Right atrium auricular region (tissue), 2 donors: ENCODE measurements around the gene CDC23. TPM values are rescaled to one million over a fixed set of nuclear protein-coding genes. Genes with fewer than 3 reads are reported as not detected.

Source experiments
- DNase-seq: peaks from one replicate; pipeline ENCODE4 v3.0.0-alpha.2; 2019; ENCODE audit warnings: low spot score
- H3K27ac ChIP-seq, 2 donors: fragments of 200-600 bp; sonication (generic); 1 replicate in 1 of 2; 2 replicates in 1 of 2; pipeline ENCODE4 v1.5.1; 2016 to 2019
- H3K27me3 ChIP-seq, 2 donors: fragments of 200-600 bp; sonication (generic); one replicate each; pipeline versions ENCODE4 v1.5.1 to v1.6.0; 2017 to 2019
- H3K36me3 ChIP-seq: fragments of 200-600 bp; sonication (generic); one replicate; pipeline ENCODE4 v1.5.1; 2016
- H3K4me1 ChIP-seq, 2 donors: fragments of 200-600 bp; sonication (generic); one replicate each; pipeline versions ENCODE4 v1.5.1 to v1.6.0; 2017 to 2019
- H3K4me3 ChIP-seq, 2 donors: fragments of 200-600 bp; sonication (generic); 1 replicate in 1 of 2; 2 replicates in 1 of 2; pipeline ENCODE4 v1.5.1; 2017 to 2019; ENCODE audit warnings: mild to moderate bottlenecking in 1 of 2, moderate library complexity in 1 of 2
- H3K9me3 ChIP-seq, 2 donors: fragments of 200-600 bp; sonication (generic); one replicate each; pipeline ENCODE4 v1.5.1; 2019
- CTCF ChIP-seq, 2 donors: fragments of 200-600 bp; sonication (generic); IDR thresholded peaks; one replicate each; pipeline ENCODE4 v1.5.1; 2019; ENCODE audit warnings: antibody characterized with exemption in 2 of 2
- total RNA-seq, 2 donors: library from RNA; depleted of rRNA; stranded (reverse); fragments of >200 nt; gene quantifications; one replicate each; pipeline ENCODE4 v1.1.0, GENCODE V29; 2016

Gene CDC23
- total RNA-seq, 2 donors from 2014 or later, result 9.2 to 11.6 TPM

- no peaks in the 10 kb centered on the region for H3K27me3 ChIP-seq
- no peaks in the 10 kb centered on the region for H3K9me3 ChIP-seq
- H3K27ac ChIP-seq, result no peak overlapping the region
- no peak overlapping the region for H3K4me3 ChIP-seq
- H3K36me3 ChIP-seq, result peaks cover 93% of the 10 kb centered on the region
- no peaks in the 10 kb centered on the region for H3K4me1 ChIP-seq
- no peak for DNase-seq
- TF ChIP-seq CTCF (IDR thresholded peaks at IDR 0.05), result no peak
Measured at GRCh38 chr5:138170299-138170698, 42.8 kb downstream of the CDC23 start.

- TF ChIP-seq CTCF (IDR thresholded peaks at IDR 0.05), result no peak
- no peaks in the 10 kb centered on the region for H3K4me1 ChIP-seq
- no peaks in the 10 kb centered on the region for H3K9me3 ChIP-seq
- no peak for DNase-seq
- no peaks in the 10 kb centered on the region for H3K27me3 ChIP-seq
- H3K36me3 ChIP-seq, result peaks cover 95% of the 10 kb centered on the region
- H3K4me3 ChIP-seq, result no peak overlapping the region
- H3K27ac ChIP-seq, result no peak overlapping the region
Measured at GRCh38 chr5:138169124-138169523, 44.0 kb downstream of the CDC23 start.

GRCh38 chr5:138163721-138164120, 49.4 kb downstream of the CDC23 start:
- no peak overlapping the region for H3K27ac ChIP-seq
- no peak for TF ChIP-seq CTCF (IDR thresholded peaks at IDR 0.05)
- no peaks in the 10 kb centered on the region for H3K9me3 ChIP-seq
- H3K27me3 ChIP-seq, result no peaks in the 10 kb centered on the region
- peaks cover 98% of the 10 kb centered on the region for H3K36me3 ChIP-seq
- H3K4me1 ChIP-seq, result no peaks in the 10 kb centered on the region
- H3K4me3 ChIP-seq, result no peak overlapping the region
- DNase-seq, result no peak

- Histone ChIP-seq H3K27me3 (no peaks in the 10 kb centered on the region), H3K4me3 (no peak overlapping the region), H3K9me3 (no peaks in the 10 kb centered on the region), H3K27ac (no peak overlapping the region), H3K4me1 (no peaks in the 10 kb centered on the region), H3K36me3 (peaks cover 96% of the 10 kb centered on the region)
- no peak for DNase-seq
- no peak for TF ChIP-seq CTCF (IDR thresholded peaks at IDR 0.05)
Measured at GRCh38 chr5:138160706-138161105, 52.4 kb downstream of the CDC23 start.

GRCh38 chr5:138159666-138160065, 53.5 kb downstream of the CDC23 start:
- H3K36me3 ChIP-seq, result peaks cover 86% of the 10 kb centered on the region

More at GRCh38 chr5:138159666-138160065, 53.5 kb downstream of the CDC23 start:
- TF ChIP-seq CTCF (IDR thresholded peaks at IDR 0.05), result no peak
- Histone ChIP-seq H3K4me3 (no peak overlapping the region), H3K27me3 (no peaks in the 10 kb centered on the region), H3K27ac (no peak overlapping the region), H3K4me1 (no peaks in the 10 kb centered on the region), H3K9me3 (no peaks in the 10 kb centered on the region)
- no peak for DNase-seq
